Gastroesophageal sphincter (tissue), 3 donors: Measurements from ENCODE around the gene TMEM117.

Source experiments
- CTCF ChIP-seq, 4 experiments: fragments of 200-600 bp in 2 of 4; fragments of 450-650 bp in 2 of 4; sonication (generic) in 1 of 4; IDR thresholded peaks; one replicate each; pipeline ENCODE4 v1.5.1; 2017 to 2019; ENCODE audit warnings: antibody characterized with exemption in 4 of 4, mild to moderate bottlenecking in 2 of 4, moderate library complexity in 2 of 4
- EP300 ChIP-seq: sonication (generic); formaldehyde crosslinking; IDR thresholded peaks from one replicate; pipeline ENCODE4 v1.6.1; 2017; ENCODE audit warnings: antibody characterized with exemption, mild to moderate bottlenecking
- POLR2A ChIP-seq, 2 donors: fragments of 450-650 bp; IDR thresholded peaks; one replicate each; pipeline ENCODE4 v1.6.1; 2017; ENCODE audit warnings: antibody characterized with exemption in 2 of 2, mild to moderate bottlenecking in 2 of 2, moderate library complexity in 1 of 2

GRCh38 chr12:44258246-44258645, 422.4 kb downstream of the TMEM117 start:
- no peak for TF ChIP-seq CTCF (IDR thresholded peaks at IDR 0.05)
- TF ChIP-seq EP300, result no peak
- no peak for TF ChIP-seq POLR2A (IDR thresholded peaks at IDR 0.05)
